B cell (primary cell): ENCODE measurements around the gene TOLLIP.

Experiments
- EZH2 ChIP-seq: IDR thresholded peaks from 2 replicates; pipeline ENCODE4 v1.6.1; 2012; ENCODE audit warnings: borderline replicate concordance, low read depth, mild to moderate bottlenecking, moderate library complexity, low read length; ENCODE audit not compliant: insufficient read depth, poor library complexity, severe bottlenecking
- TF ChIP-seq, protein P1 (sequence below): fragments of 200-600 bp; IDR thresholded peaks from one replicate; pipeline ENCODE4 v1.8.0; 2022; ENCODE audit warnings: antibody characterized with exemption, mild to moderate bottlenecking

DNA sequence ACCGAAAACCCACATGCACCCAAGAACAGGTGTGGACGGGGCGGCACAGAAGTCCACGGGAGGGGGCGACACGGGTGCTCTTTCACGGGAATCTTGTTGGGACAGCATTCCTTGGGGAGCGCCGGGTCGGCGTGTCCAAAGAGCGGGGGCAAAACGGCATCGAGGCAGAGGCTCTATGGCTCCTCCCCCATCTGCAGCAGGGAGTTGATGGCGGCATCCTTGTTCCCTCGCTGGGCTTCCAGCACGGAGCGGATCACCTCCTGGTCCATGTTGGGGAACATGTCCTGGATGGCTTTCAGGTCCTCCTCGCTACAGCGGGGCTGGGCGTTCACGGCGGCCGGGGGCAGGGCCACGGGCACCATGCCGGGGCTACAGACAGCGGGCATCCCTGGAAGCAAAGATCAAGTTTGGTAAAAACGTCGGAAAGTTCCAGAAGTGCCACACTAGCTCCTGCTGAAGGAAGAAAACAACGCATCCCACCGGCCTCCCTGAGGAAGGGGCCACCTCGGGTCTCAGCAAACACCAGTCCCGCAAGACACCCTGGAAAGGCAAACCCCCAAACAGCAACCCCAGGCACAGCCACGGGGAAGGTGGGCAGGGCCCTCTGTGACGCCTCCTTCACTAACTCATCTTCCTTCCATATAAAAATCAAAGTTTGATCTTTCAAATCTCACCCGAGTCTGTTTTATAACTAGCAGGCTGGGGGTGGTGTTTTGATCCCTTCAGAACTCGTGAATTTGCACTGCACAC, 32.4 kb downstream of the TOLLIP start:
- TF ChIP-seq, protein P1, sequence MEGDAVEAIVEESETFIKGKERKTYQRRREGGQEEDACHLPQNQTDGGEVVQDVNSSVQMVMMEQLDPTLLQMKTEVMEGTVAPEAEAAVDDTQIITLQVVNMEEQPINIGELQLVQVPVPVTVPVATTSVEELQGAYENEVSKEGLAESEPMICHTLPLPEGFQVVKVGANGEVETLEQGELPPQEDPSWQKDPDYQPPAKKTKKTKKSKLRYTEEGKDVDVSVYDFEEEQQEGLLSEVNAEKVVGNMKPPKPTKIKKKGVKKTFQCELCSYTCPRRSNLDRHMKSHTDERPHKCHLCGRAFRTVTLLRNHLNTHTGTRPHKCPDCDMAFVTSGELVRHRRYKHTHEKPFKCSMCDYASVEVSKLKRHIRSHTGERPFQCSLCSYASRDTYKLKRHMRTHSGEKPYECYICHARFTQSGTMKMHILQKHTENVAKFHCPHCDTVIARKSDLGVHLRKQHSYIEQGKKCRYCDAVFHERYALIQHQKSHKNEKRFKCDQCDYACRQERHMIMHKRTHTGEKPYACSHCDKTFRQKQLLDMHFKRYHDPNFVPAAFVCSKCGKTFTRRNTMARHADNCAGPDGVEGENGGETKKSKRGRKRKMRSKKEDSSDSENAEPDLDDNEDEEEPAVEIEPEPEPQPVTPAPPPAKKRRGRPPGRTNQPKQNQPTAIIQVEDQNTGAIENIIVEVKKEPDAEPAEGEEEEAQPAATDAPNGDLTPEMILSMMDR, result no peak
- TF ChIP-seq EZH2, result no peak
